Liver (tissue), 9 donors: ENCODE measurements around the gene ZBP1. TPM values are rescaled to one million over a fixed set of nuclear protein-coding genes. Genes with fewer than 3 reads are reported as not detected.

ENCODE experiments used
- DNase-seq: peaks from one replicate; pipeline ENCODE4 v3.0.0-alpha.2; 2017; ENCODE audit warnings: low spot score
- H3K27ac ChIP-seq, 2 donors: one replicate each; pipeline ENCODE4 v1.7.0; 2013; ENCODE audit warnings: inconsistent platforms in 2 of 2, low read length in 2 of 2, control low read depth in 1 of 2, low read depth in 1 of 2, mild to moderate bottlenecking in 1 of 2
- H3K27me3 ChIP-seq, 4 donors: one replicate each; pipeline versions ENCODE4 v1.6.1 to v1.7.0; 2013; ENCODE audit warnings: low read length in 3 of 4, inconsistent platforms in 1 of 4, mild to moderate bottlenecking in 1 of 4, moderate library complexity in 1 of 4; ENCODE audit not compliant: control insufficient read depth in 4 of 4, insufficient read depth in 4 of 4
- H3K36me3 ChIP-seq, 4 donors: one replicate each; pipeline versions ENCODE4 v1.6.1 to v1.7.0; 2013; ENCODE audit warnings: low read length in 3 of 4, mild to moderate bottlenecking in 3 of 4, low read depth in 1 of 4, moderate library complexity in 1 of 4; ENCODE audit not compliant: control insufficient read depth in 4 of 4, insufficient read depth in 3 of 4
- H3K4me1 ChIP-seq, 4 donors: one replicate each; pipeline versions ENCODE4 v1.6.1 to v1.7.0; 2013; ENCODE audit warnings: low read length in 3 of 4, mild to moderate bottlenecking in 3 of 4, moderate library complexity in 1 of 4; ENCODE audit not compliant: control insufficient read depth in 4 of 4, insufficient read depth in 4 of 4
- H3K4me3 ChIP-seq, 3 donors: one replicate each; pipeline versions ENCODE4 v1.6.1 to v1.7.0; 2013; ENCODE audit warnings: low read length in 3 of 3, control low read depth in 1 of 3, low read depth in 1 of 3, mild to moderate bottlenecking in 1 of 3
- H3K9ac ChIP-seq, 2 donors: one replicate each; pipeline ENCODE4 v1.7.0; 2013; ENCODE audit warnings: low read length in 2 of 2, mild to moderate bottlenecking in 2 of 2, moderate library complexity in 2 of 2, control low read depth in 1 of 2, low read depth in 1 of 2
- H3K9me3 ChIP-seq, 4 donors: one replicate each; pipeline versions ENCODE4 v1.6.1 to v1.7.0; 2013; ENCODE audit warnings: low read length in 3 of 4; ENCODE audit not compliant: control insufficient read depth in 4 of 4
- ATF3 ChIP-seq: IDR thresholded peaks from 2 replicates; pipeline ENCODE4 v1.6.1; 2016; ENCODE audit warnings: antibody characterized with exemption
- CTCF ChIP-seq: fragments of 150-350 bp; IDR thresholded peaks from 2 replicates; pipeline ENCODE4 v1.5.1; 2017; ENCODE audit warnings: improper control_type of control experiment, low read depth, low read length; ENCODE audit not compliant: missing input control
- EGR1 ChIP-seq, 2 donors: IDR thresholded peaks; 2 replicates each; pipeline ENCODE4 v1.6.1; 2016 to 2018; ENCODE audit warnings: antibody characterized with exemption in 2 of 2, low read depth in 2 of 2
- FOXA1 ChIP-seq: IDR thresholded peaks from 2 replicates; pipeline ENCODE4 v1.6.1; 2016; ENCODE audit warnings: antibody characterized with exemption
- FOXA2 ChIP-seq: IDR thresholded peaks from 2 replicates; pipeline ENCODE4 v1.6.1; 2016; ENCODE audit warnings: antibody characterized with exemption
- GABPA ChIP-seq, 2 donors: IDR thresholded peaks in 1 of 2; conservative IDR thresholded peaks in 1 of 2; 2 replicates each; pipeline ENCODE4 v1.6.1; 2016; ENCODE audit warnings: antibody characterized with exemption in 2 of 2, mild to moderate bottlenecking in 1 of 2, moderate library complexity in 1 of 2
- HNF4A ChIP-seq, 2 donors: conservative IDR thresholded peaks; 2 replicates each; pipeline ENCODE4 v1.6.1; 2016; ENCODE audit warnings: antibody characterized with exemption in 2 of 2, mild to moderate bottlenecking in 2 of 2
- HNF4G ChIP-seq: IDR thresholded peaks from 2 replicates; pipeline ENCODE4 v1.6.1; 2016; ENCODE audit warnings: antibody characterized with exemption
- JUND ChIP-seq, 2 donors: IDR thresholded peaks; 2 replicates each; pipeline ENCODE4 v1.6.1; 2016; ENCODE audit warnings: antibody characterized with exemption in 2 of 2
- MAX ChIP-seq: IDR thresholded peaks from 2 replicates; pipeline ENCODE4 v1.6.1; 2016; ENCODE audit warnings: antibody characterized with exemption
- NR2F2 ChIP-seq: IDR thresholded peaks from 2 replicates; pipeline ENCODE4 v1.6.1; 2016; ENCODE audit warnings: antibody characterized with exemption
- RAD21 ChIP-seq, 2 donors: IDR thresholded peaks; 2 replicates each; pipeline ENCODE4 v1.6.1; 2016; ENCODE audit warnings: antibody characterized with exemption in 2 of 2, mild to moderate bottlenecking in 2 of 2
- REST ChIP-seq: IDR thresholded peaks from 2 replicates; pipeline ENCODE4 v1.6.1; 2016; ENCODE audit warnings: antibody characterized with exemption, mild to moderate bottlenecking
- RXRA ChIP-seq, 2 donors: IDR thresholded peaks; 2 replicates each; pipeline ENCODE4 v1.6.1; 2017 to 2018; ENCODE audit warnings: antibody characterized with exemption in 2 of 2, mild to moderate bottlenecking in 1 of 2
- SP1 ChIP-seq: IDR thresholded peaks from 2 replicates; pipeline ENCODE4 v1.6.1; 2018; ENCODE audit warnings: antibody characterized with exemption, mild to moderate bottlenecking
- TAF1 ChIP-seq: conservative IDR thresholded peaks from 2 replicates; pipeline ENCODE4 v1.6.1; 2016; ENCODE audit warnings: antibody characterized with exemption, mild to moderate bottlenecking
- YY1 ChIP-seq: IDR thresholded peaks from 2 replicates; pipeline ENCODE4 v1.6.1; 2016; ENCODE audit warnings: antibody characterized with exemption, mild to moderate bottlenecking
- ZBTB33 ChIP-seq: IDR thresholded peaks from 2 replicates; pipeline ENCODE4 v1.6.1; 2016; ENCODE audit warnings: antibody characterized with exemption
- WGBS: extraction: QIAGEN DNeasy Blood & Tissue Kit; methylation state at CpG from one replicate; pipeline ENCODE4 v1.1.7; 2013; 5-methylcytosine and 5-hydroxymethylcytosine counted together
- polyA plus RNA-seq, 2 donors: library from polyadenylated mRNA; stranded (reverse) in 1 of 2; unstranded in 1 of 2; fragments of 200-250 nt in 1 of 2; fragments of >200 nt in 1 of 2; fragmentation: Nextera tagmentation in 1 of 2; extraction: Ambion mirVana in 1 of 2; gene quantifications; one replicate each; pipeline versions ENCODE4 v1.2.1 to v1.2.3, GENCODE V29; 2013 to 2015
- total RNA-seq, 2 donors: library from RNA; depleted of rRNA; stranded (reverse); fragments of >200 nt; gene quantifications; one replicate each; pipeline ENCODE4 v1.2.3, GENCODE V29; 2014
- donor health status: healthy.
- donor health status: healthy.
- donor health status: healthy.
- donor health status: healthy.
- donor health status: healthy.

Gene ZBP1
- total and polyA plus RNA-seq, 4 donors, result 0.06 to 0.42 (median 0.13) TPM

- 69% methylated on average over 18 of the region's 18 CpGs for WGBS
- Histone ChIP-seq H3K27ac (no peak overlapping the region), H3K4me1 (no peaks in the 10 kb centered on the region), H3K27me3 (no peaks in the 10 kb centered on the region), H3K36me3 (no peaks in the 10 kb centered on the region), H3K9ac (no peak overlapping the region), H3K4me3 (no peak overlapping the region), H3K9me3 (no peaks in the 10 kb centered on the region)
- no peak for DNase-seq
- no peak for TF ChIP-seq GABPA (IDR thresholded peaks at IDR 0.05 in 1 of 2, conservative IDR thresholded peaks at IDR 0.05 in 1 of 2)
- no peak for TF ChIP-seq JUND (IDR thresholded peaks at IDR 0.05)
- no peak for TF ChIP-seq SP1
- TF ChIP-seq NR2F2, result no peak
- no peak for TF ChIP-seq ATF3
- TF ChIP-seq RAD21 (IDR thresholded peaks at IDR 0.05), result no peak
- TF ChIP-seq TAF1, result no peak
- TF ChIP-seq FOXA1, result no peak
- TF ChIP-seq HNF4G, result no peak
- no peak for TF ChIP-seq HNF4A (conservative IDR thresholded peaks at IDR 0.05)
- no peak for TF ChIP-seq ZBTB33
- TF ChIP-seq FOXA2, result no peak
- TF ChIP-seq RXRA (IDR thresholded peaks at IDR 0.05), result no peak
- TF ChIP-seq REST, result no peak
- no peak for TF ChIP-seq CTCF
- TF ChIP-seq MAX, result no peak
- TF ChIP-seq YY1, result no peak
- TF ChIP-seq EGR1 (IDR thresholded peaks at IDR 0.05; ENCODE audit: low read depth in 2 of 2), result no peak
These were observed 9.8 kb downstream of the ZBP1 start for GRCh38 chr20:57610261-57610952.
